NCI-H1694 treated with DMSO at 0.1 percent for 48 hours (cell line): ENCODE measurements around the gene HPS5.
"Not testable (repeated sequence)": the region's sequence is repeated elsewhere in the genome, so short reads cannot be mapped to it uniquely, and the experiment has no call there.

Experiments used
- DNase-seq: peaks from one replicate; lab custom pipeline; 2025; lab: John Stamatoyannopoulos, UW

HPS5 gene

GRCh38 chr11:18271206-18271605, 50.7 kb downstream of the HPS5 start:
- no peak for DNase-seq

GRCh38 chr11:18270102-18270501, 51.8 kb downstream of the HPS5 start:
- no peak for DNase-seq

DNA sequence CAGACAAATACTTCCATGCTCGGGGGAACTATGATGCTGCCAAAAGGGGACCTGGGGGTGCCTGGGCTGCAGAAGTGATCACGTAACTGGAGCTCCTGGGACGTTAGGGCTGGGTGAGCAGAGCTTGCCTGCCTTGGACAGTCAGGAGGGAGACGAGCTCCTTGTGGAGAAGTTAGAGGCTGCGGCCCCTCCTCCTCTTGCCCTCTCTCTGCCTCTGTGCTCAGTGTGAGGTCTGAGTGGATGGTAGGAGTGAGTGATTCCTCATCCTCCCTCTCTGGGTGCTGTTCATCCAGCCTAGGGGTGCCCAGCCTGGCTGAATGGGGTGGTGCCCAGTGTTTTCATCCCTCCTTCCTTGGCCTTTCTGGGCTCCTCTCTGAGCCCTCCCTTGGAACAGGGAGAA, 52.7 kb downstream of the HPS5 start:
- DNase-seq = not testable (repeated sequence)

GRCh38 chr11:18267335-18268133, 54.4 kb downstream of the HPS5 start:
- DNase-seq = not testable (repeated sequence)

DNA sequence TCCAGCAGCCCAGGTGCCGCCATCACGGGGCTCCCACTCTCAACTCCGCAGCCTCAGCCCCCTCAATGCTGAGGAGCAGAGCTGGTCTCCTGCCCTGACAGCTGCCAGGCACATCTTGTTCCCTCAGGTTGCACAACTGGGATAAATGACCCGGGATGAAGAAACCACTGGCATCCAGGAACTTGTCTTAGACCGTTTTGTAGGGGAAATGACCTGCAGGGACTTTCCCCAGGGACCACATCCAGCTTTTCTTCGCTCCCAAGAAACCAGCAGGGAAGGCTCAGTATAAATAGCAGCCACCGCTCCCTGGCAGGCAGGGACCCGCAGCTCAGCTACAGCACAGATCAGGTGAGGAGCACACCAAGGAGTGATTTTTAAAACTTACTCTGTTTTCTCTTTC, 56.0 kb downstream of the HPS5 start, which contains the start of gene SAA1:
Gene SAA1 (plus strand): TSS at position 316 of the 400 bp plus-strand sequence. CDS start 624 bp downstream, outside the sequence.
- no peak for DNase-seq

GRCh38 chr11:18264677-18265555, 57.0 kb downstream of the HPS5 start:
- no peak for DNase-seq

GRCh38 chr11:18264035-18264434, 57.9 kb downstream of the HPS5 start:
- no peak for DNase-seq

DNA sequence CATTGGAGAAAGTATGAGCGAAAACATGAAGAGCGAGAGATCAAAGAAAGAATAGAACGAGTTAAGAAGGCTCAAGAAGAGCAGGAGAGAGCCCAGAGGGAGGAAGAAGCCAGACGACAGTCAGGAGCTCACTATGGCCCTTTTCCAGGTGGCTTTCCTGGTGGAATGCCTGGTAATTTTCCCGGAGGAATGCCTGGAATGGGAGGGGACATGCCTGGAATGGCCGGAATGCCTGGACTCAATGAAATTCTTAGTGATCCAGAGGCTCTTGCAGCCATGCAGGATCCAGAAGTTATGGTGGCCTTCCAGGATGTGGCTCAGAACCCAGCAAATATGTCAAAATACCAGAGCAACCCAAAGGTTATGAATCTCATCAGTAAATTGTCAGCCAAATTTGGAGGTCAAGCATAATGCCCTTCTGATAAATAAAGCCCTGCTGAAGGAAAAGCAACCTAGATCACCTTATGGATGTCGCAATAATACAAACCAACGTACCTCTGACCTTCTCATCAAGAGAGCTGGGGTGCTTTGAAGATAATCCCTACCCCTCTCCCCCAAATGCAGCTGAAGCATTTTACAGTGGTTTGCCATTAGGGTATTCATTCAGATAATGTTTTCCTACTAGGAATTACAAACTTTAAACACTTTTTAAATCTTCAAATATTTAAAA, 59.1 kb downstream of the HPS5 start:
- not testable (repeated sequence) for DNase-seq

GRCh38 chr11:18261721-18262120, 60.2 kb downstream of the HPS5 start:
- DNase-seq = no peak

GRCh38 chr11:18259259-18259658, 62.7 kb downstream of the HPS5 start:
- DNase-seq = no peak

DNA sequence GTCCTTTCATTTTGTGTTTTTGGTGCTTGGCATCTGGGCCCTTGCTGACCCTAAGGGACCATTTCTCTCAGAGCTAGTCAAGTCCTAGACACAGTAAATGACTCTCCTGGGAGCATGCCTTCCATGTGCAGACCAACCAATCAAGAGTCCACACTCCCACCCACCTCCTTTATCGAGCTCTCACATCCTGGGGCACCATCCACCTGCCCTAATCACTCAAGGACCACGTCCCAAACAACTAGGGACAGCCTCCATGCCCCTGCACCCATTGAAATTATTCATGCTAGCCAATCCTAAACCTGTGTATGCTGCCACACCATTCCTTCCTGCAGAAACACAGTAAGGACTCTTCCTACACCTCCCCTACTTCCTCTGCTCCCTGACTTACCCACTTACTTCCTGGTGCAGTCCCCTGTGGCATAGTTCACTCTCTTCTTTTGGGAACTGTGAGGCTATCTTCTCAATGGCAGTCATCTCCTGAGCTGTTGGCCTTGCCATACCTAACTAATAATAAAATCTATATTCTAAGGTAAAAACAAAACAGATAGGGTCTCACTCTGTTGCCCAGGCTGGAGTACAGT, 67.1 kb downstream of the HPS5 start:
- no peak for DNase-seq

GRCh38 chr11:18253778-18254338, 68.1 kb downstream of the HPS5 start:
- DNase-seq = no peak

DNA sequence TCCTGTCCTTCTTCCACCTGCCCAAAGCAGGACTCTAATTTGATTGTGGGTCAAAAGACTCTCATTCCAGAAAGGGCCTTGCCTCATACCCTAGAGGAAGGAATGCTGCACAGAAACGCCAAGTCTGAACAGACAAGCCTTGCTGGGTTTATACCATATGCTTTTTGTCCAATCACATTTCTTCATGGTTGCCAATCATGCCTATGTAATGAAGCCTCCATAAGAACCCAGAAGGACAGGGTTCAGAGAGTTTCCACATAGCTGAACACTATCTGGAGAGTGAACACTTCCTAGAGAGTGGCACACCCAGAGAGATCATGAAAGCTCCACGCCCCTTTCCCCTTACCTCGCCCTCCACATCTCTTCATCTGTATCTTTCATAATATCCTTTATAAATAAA, 68.7 kb downstream of the HPS5 start:
- no peak for DNase-seq

- no peak for DNase-seq
Observed at GRCh38 chr11:18248561-18248960, 73.4 kb downstream of the HPS5 start, which contains the start of gene SAA2. Gene SAA2, minus strand, starts transcription at chr11:18248668. Its CDS starts 657 bp downstream, at chr11:18248011.

GRCh38 chr11:18247191-18247581, 74.8 kb downstream of the HPS5 start:
- DNase-seq = not testable (repeated sequence)

- not testable (repeated sequence) for DNase-seq
Observed at GRCh38 chr11:18246379-18247190, 75.4 kb downstream of the HPS5 start.

GRCh38 chr11:18245396-18245795, 76.5 kb downstream of the HPS5 start:
- DNase-seq = no peak

- peak; percentile 1 for DNase-seq
Observed at GRCh38 chr11:18243783-18244362, 78.1 kb downstream of the HPS5 start.

DNA sequence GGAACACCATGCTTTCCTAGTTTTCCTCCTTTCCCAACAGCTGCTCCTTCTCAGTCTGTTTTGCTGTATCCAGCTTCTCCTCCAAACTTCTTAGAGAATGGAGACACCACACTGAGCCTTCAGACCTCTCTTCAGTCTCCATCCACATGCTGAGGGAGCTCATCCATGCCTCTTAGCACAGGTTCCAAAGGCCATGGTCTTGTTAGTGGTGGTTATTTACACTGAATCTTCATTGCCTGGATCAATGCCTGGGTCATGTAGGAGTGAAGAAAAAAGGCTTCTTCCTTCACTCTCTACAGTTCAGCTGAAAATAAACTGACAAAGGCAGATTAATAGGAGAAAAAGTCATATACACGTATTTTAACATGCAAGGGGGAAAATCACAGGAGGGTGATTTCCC, 82.3 kb downstream of the HPS5 start:
- no peak for DNase-seq

DNA sequence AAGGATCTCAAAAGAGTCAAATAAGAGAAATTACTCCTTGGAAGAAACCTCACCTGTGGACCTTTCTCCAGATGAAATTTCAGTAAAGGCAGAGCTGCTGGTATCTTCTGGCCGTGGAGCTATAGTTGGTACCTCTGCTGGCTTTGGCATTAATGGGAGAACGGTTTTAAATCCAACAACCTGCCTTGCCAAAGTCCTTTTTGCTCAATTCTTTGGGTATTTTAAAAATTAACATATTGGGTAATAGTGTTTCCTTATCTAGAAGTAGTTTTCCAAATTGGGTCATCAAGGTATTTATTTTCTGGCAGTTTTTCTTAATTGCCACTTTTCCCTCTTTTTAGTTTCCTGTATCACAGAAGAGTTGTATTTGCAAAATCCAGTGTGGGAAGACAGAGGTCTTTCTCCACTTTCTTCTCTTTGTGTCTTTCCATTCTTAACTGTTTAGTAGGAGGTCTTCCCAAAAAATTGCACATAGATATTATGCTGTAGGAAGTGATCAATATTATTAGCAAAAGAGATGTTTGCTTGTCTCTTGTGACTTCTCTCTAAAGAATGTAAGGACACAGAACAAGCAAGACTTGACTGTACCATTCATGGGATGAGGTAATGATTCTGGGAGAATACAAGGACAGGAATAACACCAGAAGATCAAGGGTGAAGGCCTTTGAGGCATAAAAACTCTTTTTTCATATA, 85.1 kb downstream of the HPS5 start, which contains the start of gene SAA4:
Gene SAA4 (minus strand): TSS at position 139 of the 693 bp plus-strand sequence. CDS start 876 bp downstream, outside the sequence.
- DNase-seq = no peak
